OCI-LY7 (cell line): ENCODE data around the gene SCARF2.

Experiments
- CTCF ChIP-seq: fragments of 200-600 bp; sonication (generic); conservative IDR thresholded peaks from 2 replicates; pipeline ENCODE4 v1.5.1; 2014; ENCODE audit warnings: mild to moderate bottlenecking, antibody characterized with exemption, low read length, moderate library complexity, mixed read lengths
- EZH2phosphoT487 ChIP-seq: fragments of 200-600 bp; sonication (generic); IDR thresholded peaks from 2 replicates; pipeline ENCODE4 v1.6.1; 2018; ENCODE audit warnings: low read depth, borderline replicate concordance, mild to moderate bottlenecking, mixed run types, antibody characterized with exemption, low read length, moderate library complexity, mixed read lengths

- TF ChIP-seq CTCF (no peak), EZH2phosphoT487 (no peak)
These were observed 18.0 kb downstream of the SCARF2 start for GRCh38 chr22:20419664-20419951.
